Heart left ventricle (tissue), 16 donors: ENCODE data around the gene NTMT1. TPM values are rescaled to one million over a fixed set of nuclear protein-coding genes. Genes with fewer than 3 reads are reported as not detected.

ENCODE experiments used
- ATAC-seq, 4 donors: fragments of 200-7000 bp; cut with Tn5 transposase; one replicate each; pipeline ENCODE4 v1.9.1; 2020 to 2022; ENCODE audit warnings: moderate library complexity in 4 of 4, mild to moderate bottlenecking in 3 of 4, moderate number of reproducible peaks in 1 of 4
- DNase-seq, 5 donors: peaks; one replicate each; pipeline ENCODE4 v3.0.0-alpha.2; 2020
- H3K27ac ChIP-seq, 12 donors: fragments of 200-600 bp; sonication (generic) in 4 of 12; one replicate each; pipeline versions ENCODE4 v1.5.0 to v1.8.0; 2016 to 2022; ENCODE audit warnings: mild to moderate bottlenecking in 2 of 12
- H3K27me3 ChIP-seq, 9 donors: fragments of 200-600 bp; sonication (generic) in 2 of 9; one replicate each; pipeline versions ENCODE4 v1.5.1 to v1.8.0; 2016 to 2022; ENCODE audit warnings: mild to moderate bottlenecking in 3 of 9
- H3K36me3 ChIP-seq, 9 donors: fragments of 200-600 bp; sonication (generic) in 2 of 9; one replicate each; pipeline versions ENCODE4 v1.5.0 to v1.8.0; 2018 to 2022; ENCODE audit warnings: mild to moderate bottlenecking in 2 of 9
- H3K4me1 ChIP-seq, 12 donors: fragments of 200-600 bp; sonication (generic) in 4 of 12; one replicate each; pipeline versions ENCODE4 v1.5.0 to v1.8.0; 2016 to 2022; ENCODE audit warnings: mild to moderate bottlenecking in 3 of 12
- H3K4me3 ChIP-seq, 12 donors: fragments of 200-600 bp; sonication (generic) in 4 of 12; one replicate each; pipeline versions ENCODE4 v1.5.0 to v1.8.0; 2017 to 2022; ENCODE audit warnings: mild to moderate bottlenecking in 9 of 12, moderate library complexity in 4 of 12
- H3K9me3 ChIP-seq, 12 donors: fragments of 200-600 bp; sonication (generic) in 4 of 12; one replicate each; pipeline versions ENCODE4 v1.5.0 to v1.8.0; 2016 to 2022; ENCODE audit warnings: mild to moderate bottlenecking in 1 of 12
- CTCF ChIP-seq, 12 donors: fragments of 200-600 bp; sonication (generic) in 4 of 12; IDR thresholded peaks; one replicate each; pipeline versions ENCODE4 v1.5.0 to v1.8.0; 2018 to 2022; ENCODE audit warnings: antibody characterized with exemption in 12 of 12, mild to moderate bottlenecking in 5 of 12
- POLR2A ChIP-seq, 2 donors: fragments of 450-650 bp; IDR thresholded peaks; one replicate each; pipeline ENCODE4 v1.6.1; 2017; ENCODE audit warnings: antibody characterized with exemption in 2 of 2, mild to moderate bottlenecking in 2 of 2, moderate library complexity in 2 of 2
- WGBS, 4 donors: extraction: QIAGEN DNeasy Blood & Tissue Kit in 2 of 4; methylation state at CpG; one replicate each; pipeline versions ENCODE4 v1.1.5 to v1.1.7; 2013 to 2018; 5-methylcytosine and 5-hydroxymethylcytosine counted together
- intact Hi-C, 10 donors: fragments of 100-400 bp; cut with DNase I; formaldehyde crosslinking; loops; one replicate each; pipeline versions ENCODE4 v1.11.1 to v1.14.2; 2022
- polyA plus RNA-seq, 2 donors: library from polyadenylated mRNA; stranded (reverse); fragments of 200-250 nt; gene quantifications; one replicate each; pipeline ENCODE4 v1.2.3, GENCODE V29; 2013
- total RNA-seq, 9 donors: library from RNA; depleted of rRNA in 2 of 9; stranded (reverse); fragments of >200 nt in 2 of 9; fragmentation: NEBNext Ultra II Directional in 3 of 9; extraction: Animal tissue kit (Norgen Biotek cat#: 25700) in 3 of 9; gene quantifications; one replicate each; pipeline versions ENCODE4 v1.1.0 to v1.2.4, GENCODE V29; 2016 to 2023
- donor health status: ischemic (EF 13 %, LVEDD 7.1; RV severe dilation, severe dysfunction).
- donor health status: healthy with polysubstance abuse.
- donor health status: DM: no; HTN: yes; CAD: no.
- donor health status: DM: no; HTN: no; CAD: no.
- donor health status: ischemic (EF 25% LVEDD 6.9; RV normal size, moderate dysfunction).
- donor health status: ischemic (EF 25% LVEDD 5.7; RV mildly dilated, moderate dysfunction).
- donor health status: healthy.
- donor health status: DM: yes; HTN: yes; CAD: no.
- donor health status: ischemic (EF 35%, LVEDD 5.7; RV mildly dilated, moderate dysfunction).
- donor health status: nonischemic (EF 11% LVEDD 7.7; RV severe dilation, severe dysfunction).
- donor health status: DM: yes; HTN: yes; CAD: no.
- donor health status: PGD.
- donor health status: ischemic (EF 29% LVEDD 5.4; RV normal size, mild dysfunction).
- donor health status: nonischemic (EF 23%, LVEDD 6.1; RV moderate dilation, normal function).

NTMT1 gene
- total and polyA plus RNA-seq, 11 donors: 39.0 to 111 (median 61.5) TPM

GRCh38 chr9:129681924-129682323, 56.0 kb downstream of the NTMT1 start:
- no peak for TF ChIP-seq POLR2A (IDR thresholded peaks at IDR 0.05)
- TF ChIP-seq CTCF (IDR thresholded peaks at IDR 0.05): no peak
- H3K4me3 ChIP-seq: no peak overlapping the region
- H3K27me3 ChIP-seq: peaks cover 0 to 13% (median 3%) of the 10 kb centered on the region in 9 donors
- no peak for ATAC-seq
- intact Hi-C loops: no loop called here
- H3K9me3 ChIP-seq: no peaks in the 10 kb centered on the region
- DNase-seq: no peak
- WGBS, 4 donors: 66 to 82% (median 69%) methylated on average over 7 to 11 of the region's 11 CpGs
- H3K4me1 ChIP-seq: no peaks in the 10 kb centered on the region
- H3K27ac ChIP-seq: no peak overlapping the region
- H3K36me3 ChIP-seq: no peaks in the 10 kb centered on the region

- TF ChIP-seq POLR2A (IDR thresholded peaks at IDR 0.05) (no peak), CTCF (IDR thresholded peaks at IDR 0.05) (no peak)
- Histone ChIP-seq H3K4me1 (no peaks in the 10 kb centered on the region), H3K4me3 (no peak overlapping the region), H3K27me3 (peaks cover 0 to 11% (median 3%) of the 10 kb centered on the region in 9 donors), H3K36me3 (no peaks in the 10 kb centered on the region), H3K9me3 (no peaks in the 10 kb centered on the region), H3K27ac (no peak overlapping the region)
- intact Hi-C loops: no loop called here
- ATAC-seq: no peak
- WGBS, 4 donors: 77 to 88% (median 85%) methylated on average over 7 of the region's 7 CpGs
- DNase-seq: no peak
Measured at GRCh38 chr9:129682381-129682780, 56.4 kb downstream of the NTMT1 start.

- no peaks in the 10 kb centered on the region for H3K9me3 ChIP-seq
- no peak overlapping the region for H3K27ac ChIP-seq
- 84 to 89% (median 87%) methylated on average over 15 of the region's 15 CpGs for WGBS, 4 donors
Measured at GRCh38 chr9:129685220-129685932, 59.4 kb downstream of the NTMT1 start.

More at GRCh38 chr9:129685220-129685932, 59.4 kb downstream of the NTMT1 start:
- DNase-seq: no peak
- no peaks in the 10 kb centered on the region for H3K36me3 ChIP-seq
- TF ChIP-seq CTCF (IDR thresholded peaks at IDR 0.05) (no peak), POLR2A (IDR thresholded peaks at IDR 0.05) (no peak)
- no peaks in the 10 kb centered on the region for H3K4me1 ChIP-seq
- intact Hi-C loops: no loop called here
- peaks cover 0 to 5% (median 0%) of the 10 kb centered on the region in 9 donors for H3K27me3 ChIP-seq
- H3K4me3 ChIP-seq: no peak overlapping the region
- no peak for ATAC-seq

Other genes starting within 250 kb of the NTMT1 start
- not detected for gene C9orf50, start 5.1 kb upstream of the NTMT1 start, total RNA-seq
- not detected for gene C9orf50, start 5.1 kb upstream of the NTMT1 start, polyA plus RNA-seq
- gene ASB6, start 16.0 kb downstream of the NTMT1 start, total RNA-seq: 10 to 100 TPM in 5 of 9 donors, 1 to 10 TPM in 4; 7.5 to 22.5 (median 10.3) TPM
- gene ASB6, start 16.0 kb downstream of the NTMT1 start, polyA plus RNA-seq: 10 to 100 TPM in 1 of 2 donors, 1 to 10 TPM in 1; 8.2 to 17.2 TPM
- gene PRRX2, start 39.5 kb downstream of the NTMT1 start, total RNA-seq: 1 to 10 TPM in 3 of 9 donors, under 1 TPM in 5, not detected in 1; 0.22 to 1.5 (median 0.84) TPM
- under 1 TPM; 0.65 to 0.83 TPM for gene PRRX2, start 39.5 kb downstream of the NTMT1 start, polyA plus RNA-seq
- 1 to 10 TPM in 4 of 9 donors, under 1 TPM in 5; 0.30 to 3.0 (median 0.83) TPM for gene PTGES, start 126.9 kb downstream of the NTMT1 start, total RNA-seq
- gene PTGES, start 126.9 kb downstream of the NTMT1 start, polyA plus RNA-seq: 1 to 10 TPM; 1.5 to 2.7 TPM
- 10 to 100 TPM in 8 of 9 donors, 1 to 10 TPM in 1; 9.4 to 16.1 (median 13.0) TPM for gene TOR1B, start 177.0 kb downstream of the NTMT1 start, total RNA-seq
- 10 to 100 TPM in 1 of 2 donors, 1 to 10 TPM in 1; 7.3 to 20.7 TPM for gene TOR1B, start 177.0 kb downstream of the NTMT1 start, polyA plus RNA-seq
- gene TOR1A, start 198.0 kb downstream of the NTMT1 start, total RNA-seq: 10 to 100 TPM; 11.0 to 27.3 (median 15.7) TPM
- 10 to 100 TPM; 10.5 to 23.3 TPM for gene TOR1A, start 198.0 kb downstream of the NTMT1 start, polyA plus RNA-seq
- gene C9orf78, start 209.1 kb downstream of the NTMT1 start, total RNA-seq: 10 to 100 TPM; 28.4 to 54.8 (median 32.5) TPM
- gene C9orf78, start 209.1 kb downstream of the NTMT1 start, polyA plus RNA-seq: 10 to 100 TPM; 36.0 to 69.2 TPM
- 10 to 100 TPM in 7 of 9 donors, 1 to 10 TPM in 2; 9.5 to 19.7 (median 13.1) TPM for gene USP20, start 209.3 kb downstream of the NTMT1 start, total RNA-seq
- gene USP20, start 209.3 kb downstream of the NTMT1 start, polyA plus RNA-seq: 10 to 100 TPM in 1 of 2 donors, 1 to 10 TPM in 1; 9.4 to 12.1 TPM